Endodermal cell (in vitro differentiated cells): ENCODE results near the gene TMEM61. TPM values are rescaled to one million over a fixed set of nuclear protein-coding genes. Genes with fewer than 3 reads are reported as not detected.
A peak's percentile ranks its signal among the peaks of the same experiment; 100 is the strongest.

Experiments
- DNase-seq: peaks from one replicate; pipeline ENCODE4 v3.0.0-alpha.2; 2017
- H3K27ac ChIP-seq: 2 replicates; pipeline ENCODE4 v1.5.1; 2013; ENCODE audit warnings: mild to moderate bottlenecking, low read depth, low read length, moderate library complexity
- H3K27me3 ChIP-seq: 2 replicates; pipeline ENCODE4 v1.6.1; 2013; ENCODE audit warnings: mild to moderate bottlenecking, low read length, moderate library complexity; ENCODE audit not compliant: insufficient read depth, control insufficient read depth, poor library complexity, severe bottlenecking
- H3K36me3 ChIP-seq: 2 replicates; pipeline ENCODE4 v1.7.0; 2013; ENCODE audit warnings: mild to moderate bottlenecking, low read length, moderate library complexity; ENCODE audit not compliant: control insufficient read depth, insufficient read depth
- H3K4me1 ChIP-seq: one replicate; pipeline ENCODE4 v1.7.0; 2013; ENCODE audit warnings: low read length; ENCODE audit not compliant: control insufficient read depth, insufficient read depth
- H3K4me3 ChIP-seq: 2 replicates; pipeline ENCODE4 v1.5.1; 2013; ENCODE audit warnings: mild to moderate bottlenecking, low read length, moderate library complexity
- H3K9ac ChIP-seq: 2 replicates; pipeline ENCODE4 v1.6.1; 2013; ENCODE audit warnings: mild to moderate bottlenecking, low read length, moderate library complexity; ENCODE audit not compliant: poor library complexity, severe bottlenecking; ENCODE audit errors: extremely low read depth
- H3K9me3 ChIP-seq: 2 replicates; pipeline ENCODE4 v1.6.1; 2013; ENCODE audit warnings: mild to moderate bottlenecking, low read length, moderate library complexity; ENCODE audit not compliant: control insufficient read depth
- H3K27ac Mint-ChIP-seq: 2 replicates; pipeline ENCODE4 v1.8.0; 2020; ENCODE audit warnings: mixed read lengths
- H3K27me3 Mint-ChIP-seq: 2 replicates; pipeline ENCODE4 v1.8.0; 2021; ENCODE audit warnings: mild to moderate bottlenecking, mixed read lengths; ENCODE audit not compliant: insufficient read depth
- H3K36me3 Mint-ChIP-seq: 2 replicates; pipeline ENCODE4 v1.8.0; 2020; ENCODE audit warnings: low read depth, mixed read lengths
- H3K4me1 Mint-ChIP-seq: 2 replicates; pipeline ENCODE4 v1.8.0; 2020; ENCODE audit warnings: mixed read lengths
- H3K4me3 Mint-ChIP-seq: 2 replicates; pipeline ENCODE4 v1.8.0; 2020; ENCODE audit warnings: mild to moderate bottlenecking, moderate library complexity, mixed read lengths
- H3K9me3 Mint-ChIP-seq: 2 replicates; pipeline ENCODE4 v1.8.0; 2020; ENCODE audit warnings: mild to moderate bottlenecking, mixed read lengths
- CTCF ChIP-seq: fragments of 200-600 bp; sonication (generic); conservative IDR thresholded peaks from 2 replicates; pipeline ENCODE4 v1.5.0; 2021; ENCODE audit warnings: antibody characterized with exemption, mild to moderate bottlenecking
- whole genome bisulfite sequencing, 2 experiments: methylation state at CpG; one replicate each; pipeline versions ENCODE4 v1.1.5 to v1.1.7; 2013; ENCODE audit warnings: missing lambda C conversion rate in 2 of 2, mixed read lengths in 1 of 2; ENCODE audit not compliant: insufficient coverage in 1 of 2, insufficient read length in 1 of 2; 5-methylcytosine and 5-hydroxymethylcytosine counted together
- total RNA-seq, 2 donors: library from RNA; stranded (reverse); fragmentation: NEBNext Ultra II Directional in 1 of 2; extraction: Animal tissue kit (Norgen Biotek cat#: 25700) in 1 of 2; gene quantifications; 2 replicates in 1 of 2; 3 replicates in 1 of 2; pipeline ENCODE4 v1.2.1, GENCODE V29; 2021

Gene TMEM61
- total RNA-seq, 2 donors from 2014 or later, result not detected

GRCh38 chr1:54996359-54996868, 16.0 kb downstream of the TMEM61 start:
- no peak overlapping the region for H3K27ac ChIP-seq
- Mint-ChIP-seq H3K36me3 (no peaks in the 10 kb centered on the region), H3K4me1 (peaks cover 23% of the 10 kb centered on the region), H3K4me3 (peak overlapping the region; percentile 55), H3K27me3 (peaks cover 57% of the 10 kb centered on the region), H3K27ac (no peak overlapping the region), H3K9me3 (no peaks in the 10 kb centered on the region)
- no peaks in the 10 kb centered on the region for H3K4me1 ChIP-seq
- no peak overlapping the region for H3K9ac ChIP-seq
- peak; percentile 95 for DNase-seq
- H3K27me3 ChIP-seq, result peaks cover 27% of the 10 kb centered on the region
- no peaks in the 10 kb centered on the region for H3K36me3 ChIP-seq
- TF ChIP-seq CTCF, result peak; percentile 95
- 6 to 16% methylated on average over 4 to 20 of the region's 23 CpGs for WGBS, 2 experiments
- H3K9me3 ChIP-seq, result no peaks in the 10 kb centered on the region
- no peak overlapping the region for H3K4me3 ChIP-seq

GRCh38 chr1:54996869-54997710, 16.7 kb downstream of the TMEM61 start:
- Mint-ChIP-seq H3K4me3 (peak overlapping the region; percentile 55), H3K9me3 (no peaks in the 10 kb centered on the region), H3K27me3 (peaks cover 57% of the 10 kb centered on the region), H3K36me3 (no peaks in the 10 kb centered on the region), H3K4me1 (peaks cover 23% of the 10 kb centered on the region), H3K27ac (no peak overlapping the region)
- TF ChIP-seq CTCF, result no peak
- no peaks in the 10 kb centered on the region for H3K4me1 ChIP-seq
- H3K36me3 ChIP-seq, result no peaks in the 10 kb centered on the region
- no peak overlapping the region for H3K9ac ChIP-seq
- peaks cover 27% of the 10 kb centered on the region for H3K27me3 ChIP-seq
- WGBS, 2 experiments, result 17 to 29% methylated on average over 10 to 46 of the region's 46 CpGs
- no peak overlapping the region for H3K27ac ChIP-seq
- peak; percentile 77 for DNase-seq
- H3K9me3 ChIP-seq, result no peaks in the 10 kb centered on the region
- no peak overlapping the region for H3K4me3 ChIP-seq

GRCh38 chr1:54997711-54997986, 17.2 kb downstream of the TMEM61 start:
- Mint-ChIP-seq H3K27ac (no peak overlapping the region), H3K36me3 (no peaks in the 10 kb centered on the region), H3K9me3 (no peaks in the 10 kb centered on the region), H3K4me1 (peaks cover 23% of the 10 kb centered on the region), H3K27me3 (peaks cover 57% of the 10 kb centered on the region), H3K4me3 (peak overlapping the region; percentile 55)
- peak; percentile 45 for TF ChIP-seq CTCF
- H3K27me3 ChIP-seq, result peaks cover 27% of the 10 kb centered on the region
- no peaks in the 10 kb centered on the region for H3K36me3 ChIP-seq
- H3K27ac ChIP-seq, result no peak overlapping the region
- peak; percentile 81 for DNase-seq
- H3K9ac ChIP-seq, result no peak overlapping the region
- no peaks in the 10 kb centered on the region for H3K4me1 ChIP-seq
- H3K9me3 ChIP-seq, result no peaks in the 10 kb centered on the region
- 54 to 59% methylated on average over 6 of the region's 6 CpGs for WGBS, 2 experiments
- H3K4me3 ChIP-seq, result no peak overlapping the region
